Stimulated activated CD8-positive, alpha-beta memory T cell treated with anti-CD3 and anti-CD28 coated beads, Interleukin-4, amount 100 ng/mL, for 48 hours (primary cell): ENCODE measurements around the gene CUZD1.

Source experiments
- DNase-seq: peaks from one replicate; pipeline ENCODE4 v3.0.0-alpha.2; 2020

The CUZD1 gene

DNA sequence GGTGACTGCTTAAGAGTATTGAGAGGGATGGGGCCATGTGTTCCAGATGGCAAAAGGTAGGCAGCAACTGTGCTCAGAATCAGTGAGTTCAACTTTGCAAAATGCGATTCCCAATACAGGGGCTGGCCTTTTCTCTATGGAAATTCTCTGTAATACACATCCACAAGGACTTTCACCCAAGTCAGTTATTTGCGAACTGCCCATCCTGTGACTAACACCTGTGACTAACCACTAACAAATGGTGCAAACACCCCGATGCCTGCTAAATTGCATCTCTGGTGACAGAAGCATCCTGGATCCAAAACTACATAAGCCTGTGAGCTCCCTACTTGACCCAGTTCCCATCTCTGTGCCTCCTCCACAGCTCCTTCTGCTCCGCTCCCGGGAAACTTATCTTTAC lies 9.0 kb upstream of the CUZD1 start:
- no peak for DNase-seq

GRCh38 chr10:122853665-122854313 lies 8.1 kb upstream of the CUZD1 start:
- no peak for DNase-seq

- no peak for DNase-seq
These were observed 6.6 kb upstream of the CUZD1 start for GRCh38 chr10:122852261-122852660.

GRCh38 chr10:122850705-122851640 lies 5.3 kb upstream of the CUZD1 start:
- no peak for DNase-seq

- no peak for DNase-seq
These were observed 4.4 kb upstream of the CUZD1 start for GRCh38 chr10:122849900-122850605.

GRCh38 chr10:122849090-122849489 lies 3.4 kb upstream of the CUZD1 start:
- no peak for DNase-seq

DNA sequence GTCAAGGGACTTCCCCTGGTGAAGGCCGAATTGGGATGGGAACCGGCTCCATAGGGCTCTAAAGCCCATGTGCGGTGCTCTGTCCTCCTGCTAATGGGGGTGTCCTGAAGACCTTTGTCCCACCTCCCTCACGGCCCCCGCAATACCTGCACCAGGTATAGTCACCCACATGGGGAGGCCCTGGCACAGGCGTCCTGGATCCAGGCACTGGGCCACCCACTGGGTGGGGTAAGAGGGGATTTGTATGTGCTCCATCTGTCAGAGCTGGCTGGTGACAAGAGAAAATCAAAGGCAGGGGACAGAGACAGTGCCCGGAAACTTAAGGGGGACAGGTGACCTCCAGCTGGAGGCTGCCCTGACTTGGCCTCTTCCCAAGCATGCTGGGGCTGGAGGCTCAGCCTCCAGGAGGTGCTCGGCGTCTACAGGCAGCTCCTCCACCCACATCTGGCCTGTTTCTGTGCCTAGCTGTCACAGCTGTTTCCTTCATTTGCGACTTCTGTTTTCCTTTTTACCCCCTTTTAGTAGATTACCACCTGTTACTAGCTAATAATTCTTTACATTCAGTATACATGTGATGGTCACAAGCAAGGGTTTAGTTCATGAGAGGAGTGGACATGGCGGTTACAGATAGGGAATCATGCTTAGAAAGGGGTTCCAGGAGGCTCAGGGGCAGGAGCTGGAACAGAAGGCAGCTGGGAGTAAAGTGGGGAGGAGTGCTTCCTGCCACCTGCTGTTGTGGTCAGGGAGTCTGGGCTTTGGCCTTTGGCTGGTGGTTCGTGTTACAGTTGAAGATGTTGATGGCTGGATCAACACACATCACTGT lies 2.3 kb upstream of the CUZD1 start:
- DNase-seq = no peak

DNA sequence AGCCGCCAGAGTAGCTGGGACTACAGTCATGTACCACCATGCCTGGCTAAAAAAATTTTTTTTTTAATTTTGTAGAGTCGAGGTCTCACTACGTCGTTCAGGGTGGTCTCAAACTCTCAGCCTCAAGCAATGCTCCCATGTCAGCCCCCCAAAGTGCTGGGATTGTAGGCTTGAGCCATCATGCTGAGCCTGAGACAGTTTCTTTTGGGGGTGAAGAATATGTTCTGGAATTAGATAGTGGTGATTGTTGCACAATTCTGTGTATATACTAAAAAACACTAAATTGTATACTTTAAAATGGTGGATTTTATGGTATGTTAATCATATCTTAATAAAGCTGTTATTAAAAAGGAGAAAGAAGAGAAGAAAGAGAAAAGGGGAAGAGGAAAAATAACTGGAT lies 1.5 kb downstream of the CUZD1 start:
- no peak for DNase-seq

GRCh38 chr10:122841569-122841968 lies 4.1 kb downstream of the CUZD1 start:
- DNase-seq = no peak

DNA sequence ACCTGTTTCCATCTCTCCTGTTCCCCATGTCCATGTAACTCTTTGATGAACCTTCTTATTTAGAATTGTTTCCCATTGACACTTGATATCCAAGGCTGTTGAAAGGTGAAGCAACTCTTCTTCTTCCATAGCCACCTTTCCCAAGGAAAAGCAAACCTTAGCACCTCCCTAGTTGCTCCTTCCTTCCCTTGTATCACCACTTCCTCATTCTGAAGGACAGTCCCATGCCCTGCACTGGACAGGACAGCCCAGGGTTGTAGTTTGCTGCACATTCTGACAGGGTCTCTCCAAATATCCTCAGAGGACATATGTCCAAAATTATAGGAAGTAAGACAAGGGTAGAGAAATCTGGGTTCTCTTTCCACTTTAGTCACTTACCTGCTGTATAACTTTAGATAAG lies 6.2 kb downstream of the CUZD1 start:
- no peak for DNase-seq

DNA sequence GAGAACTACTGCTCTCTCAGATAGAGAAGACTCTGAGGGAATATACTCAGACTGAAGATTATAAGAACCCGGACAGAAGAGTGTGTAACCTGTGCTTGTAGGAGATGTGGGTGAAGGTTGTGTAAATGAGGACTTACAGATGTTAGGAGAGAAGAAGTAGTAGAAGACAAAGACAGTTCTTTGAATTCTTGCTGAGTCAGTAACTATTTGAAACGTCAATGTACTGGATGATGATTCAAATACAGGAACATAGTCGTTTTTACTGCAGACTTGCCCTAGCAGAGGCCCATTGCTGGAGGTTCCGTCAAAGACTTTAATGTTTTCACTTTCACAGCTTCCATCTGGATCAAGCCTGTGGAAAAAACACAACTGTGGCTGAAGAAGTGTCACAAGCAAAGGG lies 6.8 kb downstream of the CUZD1 start:
- no peak for DNase-seq

- DNase-seq = no peak
These were observed 9.7 kb downstream of the CUZD1 start for GRCh38 chr10:122835908-122836307.

GRCh38 chr10:122830965-122831353 lies 14.7 kb downstream of the CUZD1 start:
- DNase-seq = no peak

- no peak for DNase-seq
These were observed 15.2 kb downstream of the CUZD1 start for GRCh38 chr10:122830273-122830964.

- no peak for DNase-seq
These were observed 16.2 kb downstream of the CUZD1 start for GRCh38 chr10:122829454-122829853.

DNA sequence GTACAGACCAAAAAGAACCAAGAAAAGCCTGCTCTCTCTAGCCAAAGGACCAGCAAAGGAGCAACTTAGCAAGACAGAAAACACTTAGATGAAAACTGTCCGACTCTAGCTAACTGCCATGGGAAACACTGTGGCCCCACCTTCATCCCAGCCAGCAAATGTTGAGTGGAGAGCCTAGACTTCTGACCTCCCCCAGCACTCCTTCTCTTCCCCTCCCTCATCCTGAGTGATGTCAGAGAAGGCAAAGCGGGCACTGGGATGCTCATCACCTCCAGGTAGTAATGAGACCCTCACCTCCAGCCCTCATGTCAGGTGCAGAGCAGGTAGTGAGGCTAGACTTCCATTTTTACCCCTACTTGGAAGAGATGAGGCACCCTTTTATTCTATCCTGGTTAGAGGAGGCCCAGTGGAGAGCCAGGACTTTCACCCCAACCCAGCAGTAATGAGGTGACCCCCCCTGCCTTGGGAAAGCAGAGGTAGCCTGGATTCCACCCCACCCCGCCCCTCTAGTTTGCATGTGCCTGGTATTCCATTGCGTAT lies 16.9 kb downstream of the CUZD1 start:
- DNase-seq = no peak

- no peak for DNase-seq
These were observed 18.4 kb downstream of the CUZD1 start for GRCh38 chr10:122827302-122827701.

DNA sequence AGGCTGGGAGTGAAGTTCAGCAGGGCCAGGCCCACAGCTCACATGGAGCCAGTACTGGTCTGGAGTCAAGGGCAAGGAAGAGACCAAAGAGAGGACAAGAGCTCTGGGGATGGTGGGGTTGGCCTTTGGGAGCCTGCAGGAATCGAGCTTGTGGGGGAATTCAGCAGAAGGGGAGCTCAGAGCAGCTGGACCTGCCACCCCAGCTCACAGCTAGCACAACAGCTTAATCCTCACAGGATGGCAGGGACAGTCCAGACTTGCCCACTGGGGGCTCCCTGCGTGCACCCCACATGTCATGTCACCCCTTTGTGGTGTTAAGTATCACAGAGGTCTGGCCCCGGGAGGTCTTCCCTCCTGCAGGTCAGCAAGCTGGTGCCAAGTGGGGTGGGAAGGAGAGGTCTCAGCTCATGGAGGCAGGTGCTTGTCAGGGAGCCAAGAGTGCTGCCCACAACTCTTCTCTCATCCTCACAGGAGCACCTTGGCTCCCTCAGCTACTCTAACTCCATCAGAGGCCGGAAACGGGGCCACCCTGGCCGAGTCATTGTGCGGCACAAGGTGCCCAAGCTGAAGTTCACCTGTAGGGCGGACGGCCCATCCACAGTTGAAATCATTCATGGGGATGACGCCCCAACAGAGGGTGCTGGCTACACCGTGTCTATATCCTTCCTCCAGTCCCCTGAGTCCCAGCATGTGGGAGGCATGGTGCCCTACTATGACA lies 22.5 kb downstream of the CUZD1 start:
- DNase-seq = no peak

DNA sequence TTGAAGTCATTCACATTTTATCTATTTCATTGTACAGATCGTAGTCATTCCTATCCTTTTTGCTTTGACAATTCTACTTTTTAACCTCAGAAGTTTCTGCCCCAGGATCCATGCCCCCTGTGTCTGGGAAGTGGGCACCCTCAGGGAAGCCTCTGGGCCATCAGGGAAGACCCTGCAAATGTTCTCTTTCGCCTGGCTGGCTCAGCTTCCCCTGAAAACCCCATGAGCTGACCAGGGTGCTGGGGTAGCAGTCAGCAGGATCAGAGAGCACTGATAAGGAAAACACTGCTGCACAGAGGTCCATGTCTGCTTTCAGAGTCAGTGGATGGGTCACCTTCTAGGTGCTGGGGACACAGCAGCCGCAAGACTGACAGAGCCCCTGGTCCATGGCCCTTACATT lies 23.8 kb downstream of the CUZD1 start:
- no peak for DNase-seq

DNA sequence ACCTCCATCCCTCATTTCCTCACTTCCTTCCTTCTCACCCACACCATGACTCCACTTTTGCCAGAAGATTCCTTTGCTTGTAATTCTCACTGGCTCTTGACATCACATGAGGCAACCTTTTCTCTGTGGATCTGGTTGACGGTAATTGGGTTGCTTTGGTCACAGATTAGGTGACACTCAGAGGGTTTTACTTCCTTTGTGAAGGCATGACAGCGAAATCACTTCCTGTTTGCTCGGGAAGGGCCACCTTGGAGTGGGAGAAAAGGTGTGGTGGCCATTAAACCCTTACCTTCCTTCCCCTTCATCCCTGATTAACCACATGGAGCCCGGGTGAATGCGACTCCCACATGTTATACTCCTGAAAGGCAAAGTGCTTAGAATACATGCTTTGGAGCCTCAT lies 30.2 kb downstream of the CUZD1 start:
- no peak for DNase-seq

DNA sequence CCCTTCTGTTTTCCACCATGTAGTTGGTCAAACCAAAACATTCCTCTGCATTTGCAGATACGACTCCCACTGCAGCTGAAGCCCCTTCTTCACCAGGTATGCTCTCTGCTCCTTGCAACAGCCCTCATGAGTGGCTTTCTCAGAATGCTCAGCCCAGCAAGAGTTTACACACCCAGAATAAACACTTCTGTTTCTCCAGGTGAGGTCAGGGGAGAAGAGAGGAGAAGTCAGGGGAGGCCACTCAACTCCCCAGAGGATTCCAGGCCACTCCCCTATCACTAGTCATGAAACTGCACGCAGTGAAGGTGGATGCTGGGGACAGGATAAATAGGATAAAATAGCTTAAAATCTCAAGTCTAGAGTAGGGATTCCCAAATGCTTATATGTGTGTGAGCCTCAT lies 31.2 kb downstream of the CUZD1 start:
- no peak for DNase-seq
